Measurements from ENCODE around the gene NATD1. TPM values are rescaled to one million over a fixed set of nuclear protein-coding genes. Genes with fewer than 3 reads are reported as not detected.
A peak's percentile ranks its signal among the peaks of the same experiment; 100 is the strongest.
"Not testable (repeated sequence)": the region's sequence is repeated elsewhere in the genome, so short reads cannot be mapped to it uniquely, and the experiment has no call there.

Gene NATD1
- total RNA-seq, 1 donor: 3.0 TPM

DNA sequence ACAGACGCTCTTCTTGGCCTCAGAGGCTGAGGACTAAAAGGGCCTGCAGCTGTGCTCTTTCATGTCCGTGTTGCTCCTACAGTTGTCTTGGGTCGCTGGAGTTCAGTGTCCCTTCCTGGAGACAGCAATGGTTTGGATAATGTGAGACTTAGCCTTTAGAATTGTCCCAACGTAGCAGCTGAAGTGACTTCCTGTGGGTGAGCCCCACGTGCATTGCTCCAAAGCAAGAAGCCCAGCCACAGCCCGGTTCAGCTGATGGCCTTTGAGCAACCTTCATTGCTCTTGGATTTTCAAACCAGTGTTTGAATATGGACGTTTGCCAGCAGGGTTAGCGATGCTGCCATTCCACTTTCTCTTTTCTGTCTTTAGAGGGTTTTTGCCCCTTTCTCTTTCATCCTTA is 59.0 kb downstream of the NATD1 start:
- TF ChIP-seq, protein P1, sequence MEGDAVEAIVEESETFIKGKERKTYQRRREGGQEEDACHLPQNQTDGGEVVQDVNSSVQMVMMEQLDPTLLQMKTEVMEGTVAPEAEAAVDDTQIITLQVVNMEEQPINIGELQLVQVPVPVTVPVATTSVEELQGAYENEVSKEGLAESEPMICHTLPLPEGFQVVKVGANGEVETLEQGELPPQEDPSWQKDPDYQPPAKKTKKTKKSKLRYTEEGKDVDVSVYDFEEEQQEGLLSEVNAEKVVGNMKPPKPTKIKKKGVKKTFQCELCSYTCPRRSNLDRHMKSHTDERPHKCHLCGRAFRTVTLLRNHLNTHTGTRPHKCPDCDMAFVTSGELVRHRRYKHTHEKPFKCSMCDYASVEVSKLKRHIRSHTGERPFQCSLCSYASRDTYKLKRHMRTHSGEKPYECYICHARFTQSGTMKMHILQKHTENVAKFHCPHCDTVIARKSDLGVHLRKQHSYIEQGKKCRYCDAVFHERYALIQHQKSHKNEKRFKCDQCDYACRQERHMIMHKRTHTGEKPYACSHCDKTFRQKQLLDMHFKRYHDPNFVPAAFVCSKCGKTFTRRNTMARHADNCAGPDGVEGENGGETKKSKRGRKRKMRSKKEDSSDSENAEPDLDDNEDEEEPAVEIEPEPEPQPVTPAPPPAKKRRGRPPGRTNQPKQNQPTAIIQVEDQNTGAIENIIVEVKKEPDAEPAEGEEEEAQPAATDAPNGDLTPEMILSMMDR (IDR thresholded peaks at IDR 0.05; ENCODE audit: insufficient read depth, low read depth, low read length): no peak
- peak; percentile 24 for DNase-seq (ENCODE audit: low read depth)
- H3K4me3 ChIP-seq (ENCODE audit: low read depth, low read length): no peak overlapping the region

DNA sequence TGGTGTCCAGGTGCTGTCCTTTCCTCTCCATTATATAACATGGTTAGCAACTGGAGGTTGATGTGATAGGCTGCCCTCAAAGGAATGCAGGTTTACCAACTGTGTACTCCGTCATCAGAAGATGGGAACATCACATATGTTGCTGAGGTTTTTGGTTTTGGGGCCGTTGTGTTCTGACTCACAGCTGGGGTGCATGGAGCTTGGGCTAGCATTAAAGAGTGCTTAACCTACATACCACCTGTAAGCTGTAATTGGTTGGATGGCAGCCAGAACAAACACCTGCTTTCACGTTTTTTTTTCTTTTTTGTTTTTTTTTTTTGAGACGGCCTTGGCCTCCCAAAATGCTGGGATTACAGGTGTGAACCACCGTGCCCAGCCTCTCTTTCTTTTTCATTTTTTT is 60.2 kb downstream of the NATD1 start:
- TF ChIP-seq, protein P1 (IDR thresholded peaks at IDR 0.05; ENCODE audit: insufficient read depth, low read depth, low read length): no peak
- DNase-seq (ENCODE audit: low read depth): no peak
- no peak overlapping the region for H3K4me3 ChIP-seq (ENCODE audit: low read depth, low read length)

DNA sequence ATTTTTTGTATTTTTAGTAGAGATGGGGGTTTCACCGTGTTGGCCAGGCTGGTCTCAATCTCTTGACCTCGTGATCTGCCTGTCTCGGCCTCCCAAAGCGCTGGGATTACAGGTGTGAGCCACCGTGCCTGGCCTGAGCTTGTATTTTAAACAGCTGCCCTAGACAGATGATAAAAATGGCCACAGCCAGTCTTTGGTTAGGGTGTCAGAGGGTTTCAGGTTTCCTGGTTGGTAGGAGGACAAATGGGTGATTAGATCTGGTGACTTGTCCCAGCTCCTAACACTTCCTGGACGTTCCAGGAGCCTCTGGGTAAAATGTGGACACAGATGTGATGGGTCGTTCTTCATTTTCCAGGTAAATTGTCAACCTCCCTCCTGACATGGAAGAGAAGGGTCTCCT is 60.8 kb downstream of the NATD1 start:
- DNase-seq (ENCODE audit: low read depth); H3K4me3 ChIP-seq (ENCODE audit: low read depth, low read length): not testable (repeated sequence)

DNA sequence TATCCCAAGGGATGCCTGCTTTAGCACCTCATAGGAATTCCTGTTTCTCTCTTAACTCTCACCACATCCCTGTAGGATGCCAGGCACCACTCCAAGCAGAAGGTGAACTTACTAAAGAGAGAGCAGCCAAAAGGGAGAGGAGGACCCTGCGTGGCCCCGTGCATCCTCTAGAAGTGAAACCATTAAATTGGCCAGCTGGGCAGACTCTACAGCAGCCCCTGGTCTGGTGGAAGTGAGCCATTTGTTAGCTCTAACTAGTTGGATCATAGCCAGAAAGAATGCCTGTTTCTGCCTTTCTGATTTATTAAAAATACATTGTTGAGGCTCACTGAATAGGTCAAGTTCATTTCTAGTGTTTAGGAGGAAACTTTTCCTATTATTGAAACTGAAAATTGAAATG is 61.5 kb downstream of the NATD1 start:
- no peak overlapping the region for H3K4me3 ChIP-seq (ENCODE audit: low read depth, low read length)
- no peak for DNase-seq (ENCODE audit: low read depth)
- TF ChIP-seq, protein P1 (IDR thresholded peaks at IDR 0.05; ENCODE audit: insufficient read depth, low read depth, low read length): no peak

DNA sequence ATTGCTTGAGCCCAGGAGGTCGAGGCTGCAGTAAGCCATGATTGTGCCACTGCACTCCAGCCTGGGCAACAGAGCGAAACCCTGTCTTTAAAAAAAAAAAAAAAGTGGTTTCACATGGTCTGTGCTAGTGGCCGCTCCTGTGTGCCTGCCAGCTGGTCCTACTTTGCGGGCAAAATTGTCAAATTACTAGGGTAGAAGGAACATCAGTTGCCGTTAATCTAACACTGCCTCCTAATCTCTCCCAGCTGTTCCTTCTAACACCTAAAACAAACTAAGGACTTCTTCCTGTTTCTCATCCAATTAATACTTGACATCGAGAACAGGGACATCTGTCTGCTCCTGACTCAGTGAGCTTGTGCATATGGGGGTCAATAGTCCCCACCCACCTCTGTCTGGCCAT is 63.1 kb downstream of the NATD1 start:
- no peak for DNase-seq (ENCODE audit: low read depth)
- no peak overlapping the region for H3K4me3 ChIP-seq (ENCODE audit: low read depth, low read length)
- TF ChIP-seq, protein P1 (IDR thresholded peaks at IDR 0.05; ENCODE audit: insufficient read depth, low read depth, low read length): no peak

DNA sequence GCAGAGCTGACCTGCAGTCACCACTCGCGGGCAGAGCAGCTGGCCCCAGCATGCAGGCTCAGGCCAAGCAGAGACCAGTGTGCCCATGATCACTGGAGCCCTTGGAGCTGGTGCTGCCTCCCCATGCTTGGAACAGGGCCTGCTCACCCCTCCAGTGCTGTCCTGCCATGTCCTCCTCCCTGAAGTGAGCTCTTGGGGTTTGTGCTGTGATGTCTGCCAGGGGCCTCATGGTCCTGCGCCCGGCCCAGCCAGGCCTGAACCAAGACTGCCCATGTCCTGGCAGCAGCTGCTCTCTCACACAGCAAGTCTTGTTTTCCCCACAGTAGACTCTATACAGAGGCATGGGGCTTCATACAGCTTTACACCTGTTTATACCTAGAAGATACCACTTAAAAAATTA is 63.8 kb downstream of the NATD1 start:
- no peak overlapping the region for H3K4me3 ChIP-seq (ENCODE audit: low read depth, low read length)
- no peak for DNase-seq (ENCODE audit: low read depth)
- TF ChIP-seq, protein P1 (IDR thresholded peaks at IDR 0.05; ENCODE audit: insufficient read depth, low read depth, low read length): no peak

Small RNA genes lying within 50 kb of the gene (small RNA-seq; reads per million reads assigned to genes)
- not detected for gene RN7SL426P

Other genes starting within 250 kb of the NATD1 start
- 258 and 297 TPM in 2 replicates for gene USP22, start 210.4 kb downstream of the NATD1 start, total RNA-seq
- 12.2 and 15.1 TPM in 2 replicates for gene DHRS7B, start 126.4 kb downstream of the NATD1 start, total RNA-seq
- 19.6 and 21.6 TPM in 2 replicates for gene TMEM11, start 39.2 kb downstream of the NATD1 start, total RNA-seq
- gene MAP2K3, start 31.3 kb upstream of the NATD1 start, total RNA-seq: 19.3 and 30.7 TPM in 2 replicates
- under 0.01 TPM in 2 replicates for gene KCNJ12, start 122.9 kb upstream of the NATD1 start, total RNA-seq